SU-DHL-6 (cell line): Measurements from ENCODE around the gene SETBP1.

ENCODE experiments used
- H2AFZ ChIP-seq: fragments of 200-600 bp; sonication (generic); 2 replicates; pipeline ENCODE4 v1.6.1; 2014; ENCODE audit warnings: low read depth, mild to moderate bottlenecking, moderate library complexity, mixed read lengths, antibody characterized with exemption, low read length; ENCODE audit not compliant: severe bottlenecking
- H3F3A ChIP-seq: fragments of 200-600 bp; shearing (Covaris generic); 2 replicates; pipeline ENCODE4 v1.6.0; 2016; ENCODE audit warnings: antibody characterized with exemption, mild to moderate bottlenecking; ENCODE audit not compliant: insufficient read depth
- H3K27ac ChIP-seq: fragments of 200-600 bp; sonication (generic); 2 replicates; pipeline ENCODE4 v1.5.1; 2016; ENCODE audit warnings: low read depth, mild to moderate bottlenecking, low read length, moderate library complexity, mixed read lengths
- H3K27me3 ChIP-seq: fragments of 200-600 bp; sonication (generic), shearing (Covaris generic); 2 replicates; pipeline ENCODE4 v1.6.0; 2014; ENCODE audit warnings: mild to moderate bottlenecking, low read length
- H3K36me3 ChIP-seq: fragments of 200-600 bp; sonication (generic); 2 replicates; pipeline ENCODE4 v1.6.1; 2014; ENCODE audit warnings: mild to moderate bottlenecking, low read length, mixed read lengths
- H3K4me2 ChIP-seq: fragments of 300-600, 200-600 bp; shearing (Covaris generic), sonication (generic); 2 replicates; pipeline ENCODE4 v1.6.0; 2014; ENCODE audit warnings: low read length, low read depth, mild to moderate bottlenecking; ENCODE audit not compliant: poor library complexity, severe bottlenecking
- H3K4me3 ChIP-seq: fragments of 200-600 bp; sonication (generic); 2 replicates; pipeline ENCODE4 v1.5.1; 2014; ENCODE audit warnings: antibody characterized with exemption, low read length, mild to moderate bottlenecking, mixed read lengths; ENCODE audit not compliant: insufficient read depth, poor library complexity, severe bottlenecking
- H3K79me2 ChIP-seq: fragments of 200-600 bp; sonication (generic); 2 replicates; pipeline ENCODE4 v1.6.1; 2014; ENCODE audit warnings: mild to moderate bottlenecking, low read length, moderate library complexity; ENCODE audit not compliant: insufficient read depth
- H3K9ac ChIP-seq: fragments of 200-600 bp; sonication (generic); 2 replicates; pipeline ENCODE4 v1.7.0; 2014; ENCODE audit warnings: mild to moderate bottlenecking, low read length
- H3K9me2 ChIP-seq: fragments of 200-600 bp; sonication (generic); replicated peaks from 2 replicates; pipeline ENCODE4 v1.6.1; 2014; ENCODE audit warnings: low read length; ENCODE audit not compliant: insufficient read depth
- H3K9me3 ChIP-seq: fragments of 200-600 bp; sonication (generic); 2 replicates; pipeline ENCODE4 v1.6.1; 2014; ENCODE audit warnings: low read length, mixed read lengths; ENCODE audit not compliant: insufficient read depth
- H4K20me1 ChIP-seq: fragments of 200-600 bp; sonication (generic); 2 replicates; pipeline ENCODE4 v1.6.1; 2014; ENCODE audit warnings: low read depth, mild to moderate bottlenecking, antibody characterized with exemption, low read length, moderate library complexity, mixed read lengths
- EZH2phosphoT487 ChIP-seq: fragments of 200-600 bp; sonication (generic), shearing (Covaris generic); conservative IDR thresholded peaks from 2 replicates; pipeline ENCODE4 v1.6.1; 2018; ENCODE audit warnings: mild to moderate bottlenecking, antibody characterized with exemption, low read length, moderate library complexity, mixed read lengths
- TF ChIP-seq, protein P1 (sequence below): fragments of 200-600 bp; sonication (generic); IDR thresholded peaks from one replicate; pipeline ENCODE4 v1.5.1; 2017; ENCODE audit warnings: antibody characterized with exemption, mild to moderate bottlenecking, low read length, moderate library complexity; ENCODE audit not compliant: insufficient read depth, poor library complexity, severe bottlenecking

Gene SETBP1

DNA sequence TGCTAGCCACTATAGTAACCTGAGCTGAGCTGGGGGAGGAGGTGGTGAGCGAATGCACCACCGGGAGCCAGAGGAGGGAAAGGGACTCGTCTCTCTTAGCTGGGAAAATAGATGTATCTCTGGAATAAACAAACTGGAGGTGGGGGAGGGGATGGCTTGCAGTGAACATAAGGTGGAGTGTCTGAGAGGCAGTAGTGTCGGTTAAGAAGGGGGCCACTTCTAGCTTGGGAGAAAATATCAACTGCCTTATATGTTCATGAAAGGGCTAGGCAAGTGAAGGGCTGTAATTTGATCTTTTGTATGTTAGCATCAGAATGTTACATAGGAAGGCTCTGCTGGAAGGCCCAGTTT is 2.2 kb downstream of the SETBP1 start:
- H3K4me3 ChIP-seq: no peak overlapping the region
- H3K9ac ChIP-seq: no peak overlapping the region
- no peaks in the 10 kb centered on the region for H3K9me3 ChIP-seq
- H3K9me2 ChIP-seq: no peaks in the 10 kb centered on the region
- TF ChIP-seq, protein P1, sequence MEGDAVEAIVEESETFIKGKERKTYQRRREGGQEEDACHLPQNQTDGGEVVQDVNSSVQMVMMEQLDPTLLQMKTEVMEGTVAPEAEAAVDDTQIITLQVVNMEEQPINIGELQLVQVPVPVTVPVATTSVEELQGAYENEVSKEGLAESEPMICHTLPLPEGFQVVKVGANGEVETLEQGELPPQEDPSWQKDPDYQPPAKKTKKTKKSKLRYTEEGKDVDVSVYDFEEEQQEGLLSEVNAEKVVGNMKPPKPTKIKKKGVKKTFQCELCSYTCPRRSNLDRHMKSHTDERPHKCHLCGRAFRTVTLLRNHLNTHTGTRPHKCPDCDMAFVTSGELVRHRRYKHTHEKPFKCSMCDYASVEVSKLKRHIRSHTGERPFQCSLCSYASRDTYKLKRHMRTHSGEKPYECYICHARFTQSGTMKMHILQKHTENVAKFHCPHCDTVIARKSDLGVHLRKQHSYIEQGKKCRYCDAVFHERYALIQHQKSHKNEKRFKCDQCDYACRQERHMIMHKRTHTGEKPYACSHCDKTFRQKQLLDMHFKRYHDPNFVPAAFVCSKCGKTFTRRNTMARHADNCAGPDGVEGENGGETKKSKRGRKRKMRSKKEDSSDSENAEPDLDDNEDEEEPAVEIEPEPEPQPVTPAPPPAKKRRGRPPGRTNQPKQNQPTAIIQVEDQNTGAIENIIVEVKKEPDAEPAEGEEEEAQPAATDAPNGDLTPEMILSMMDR: no peak
- no peak for TF ChIP-seq EZH2phosphoT487
- H3K27ac ChIP-seq: no peak overlapping the region
- no peaks in the 10 kb centered on the region for H3K36me3 ChIP-seq
- H2AFZ ChIP-seq: no peak overlapping the region
- peak overlapping the region; percentile 86 for H3K4me2 ChIP-seq
- no peaks in the 10 kb centered on the region for H3K27me3 ChIP-seq
- no peaks in the 10 kb centered on the region for H4K20me1 ChIP-seq
- no peaks in the 10 kb centered on the region for H3K79me2 ChIP-seq
- no peaks in the 10 kb centered on the region; the same call in 1 of the 2 replicates for H3F3A ChIP-seq

DNA sequence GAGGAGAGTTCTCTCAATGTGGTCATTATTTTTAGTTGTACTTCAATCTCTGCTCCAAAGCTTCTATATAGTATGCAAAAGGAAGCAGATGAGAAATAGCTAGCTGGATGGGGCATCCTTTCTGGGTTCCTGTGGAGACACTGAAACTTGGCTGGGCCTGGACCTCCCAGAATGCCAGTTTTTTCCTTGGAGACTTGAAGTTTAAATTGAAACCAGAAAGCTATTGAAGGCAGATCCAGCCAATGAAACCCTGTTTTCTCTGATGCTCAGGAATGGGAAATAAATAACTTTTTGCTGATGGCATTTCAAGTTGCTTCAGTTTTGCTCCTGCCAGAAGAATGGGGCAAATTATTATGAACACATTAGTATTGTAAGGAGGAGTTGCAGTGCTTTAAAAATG is 2.9 kb downstream of the SETBP1 start:
- TF ChIP-seq, protein P1: no peak
- no peak for TF ChIP-seq EZH2phosphoT487
- no peaks in the 10 kb centered on the region for H3K36me3 ChIP-seq
- H3K27ac ChIP-seq: no peak overlapping the region
- no peak overlapping the region for H3K4me2 ChIP-seq
- H3K9ac ChIP-seq: no peak overlapping the region
- no peaks in the 10 kb centered on the region for H3K27me3 ChIP-seq
- H3K9me3 ChIP-seq: no peaks in the 10 kb centered on the region
- no peak overlapping the region for H2AFZ ChIP-seq
- H3K9me2 ChIP-seq: no peaks in the 10 kb centered on the region
- H4K20me1 ChIP-seq: no peaks in the 10 kb centered on the region
- no peaks in the 10 kb centered on the region; the same call in 1 of the 2 replicates for H3F3A ChIP-seq
- H3K4me3 ChIP-seq: no peak overlapping the region
- no peaks in the 10 kb centered on the region for H3K79me2 ChIP-seq

DNA sequence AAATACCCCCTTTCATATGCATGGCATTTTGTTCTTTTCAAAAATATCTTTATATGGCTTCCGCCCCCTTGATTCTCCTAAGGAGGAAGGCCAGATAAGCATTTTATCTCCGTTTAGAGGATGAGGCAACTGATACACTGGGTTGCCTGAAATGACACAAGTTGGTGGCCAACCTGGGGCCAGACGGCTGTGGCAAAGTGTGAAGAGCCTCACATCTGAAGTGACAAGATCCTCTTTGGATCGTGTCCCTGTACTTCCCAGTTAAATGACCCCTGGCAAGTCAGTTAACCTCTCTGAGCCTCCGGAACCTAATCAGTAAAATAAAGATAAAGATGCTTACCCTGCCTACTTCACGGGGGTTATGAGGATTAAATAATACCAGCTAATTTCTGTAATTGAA is 4.6 kb downstream of the SETBP1 start:
- no peaks in the 10 kb centered on the region for H4K20me1 ChIP-seq
- no peak overlapping the region for H3K9ac ChIP-seq
- H3K27me3 ChIP-seq: no peaks in the 10 kb centered on the region
- no peaks in the 10 kb centered on the region; the same call in 1 of the 2 replicates for H3F3A ChIP-seq
- H3K79me2 ChIP-seq: no peaks in the 10 kb centered on the region
- H3K4me2 ChIP-seq: no peak overlapping the region
- no peak overlapping the region for H3K27ac ChIP-seq
- no peak overlapping the region for H3K4me3 ChIP-seq
- no peak for TF ChIP-seq EZH2phosphoT487
- TF ChIP-seq, protein P1: no peak
- no peaks in the 10 kb centered on the region for H3K9me2 ChIP-seq
- H3K9me3 ChIP-seq: no peaks in the 10 kb centered on the region
- no peaks in the 10 kb centered on the region for H3K36me3 ChIP-seq
- no peak overlapping the region for H2AFZ ChIP-seq
